Measurements from ENCODE around the gene RIN3.
"Not testable (repeated sequence)": the region's sequence is repeated elsewhere in the genome, so short reads cannot be mapped to it uniquely, and the experiment has no call there.

Gene RIN3

GRCh38 chr14:92529903-92530302 lies 16.3 kb downstream of the RIN3 start:
- Mint-ChIP-seq H3K27me3 (no peaks in the 10 kb centered on the region), H3K4me3 (no peak overlapping the region), H3K9me3 (no peaks in the 10 kb centered on the region), H3K36me3 (no peaks in the 10 kb centered on the region), H3K27ac (no peak overlapping the region), H3K4me1 (peaks cover 35% of the 10 kb centered on the region)
- ATAC-seq = no peak

DNA sequence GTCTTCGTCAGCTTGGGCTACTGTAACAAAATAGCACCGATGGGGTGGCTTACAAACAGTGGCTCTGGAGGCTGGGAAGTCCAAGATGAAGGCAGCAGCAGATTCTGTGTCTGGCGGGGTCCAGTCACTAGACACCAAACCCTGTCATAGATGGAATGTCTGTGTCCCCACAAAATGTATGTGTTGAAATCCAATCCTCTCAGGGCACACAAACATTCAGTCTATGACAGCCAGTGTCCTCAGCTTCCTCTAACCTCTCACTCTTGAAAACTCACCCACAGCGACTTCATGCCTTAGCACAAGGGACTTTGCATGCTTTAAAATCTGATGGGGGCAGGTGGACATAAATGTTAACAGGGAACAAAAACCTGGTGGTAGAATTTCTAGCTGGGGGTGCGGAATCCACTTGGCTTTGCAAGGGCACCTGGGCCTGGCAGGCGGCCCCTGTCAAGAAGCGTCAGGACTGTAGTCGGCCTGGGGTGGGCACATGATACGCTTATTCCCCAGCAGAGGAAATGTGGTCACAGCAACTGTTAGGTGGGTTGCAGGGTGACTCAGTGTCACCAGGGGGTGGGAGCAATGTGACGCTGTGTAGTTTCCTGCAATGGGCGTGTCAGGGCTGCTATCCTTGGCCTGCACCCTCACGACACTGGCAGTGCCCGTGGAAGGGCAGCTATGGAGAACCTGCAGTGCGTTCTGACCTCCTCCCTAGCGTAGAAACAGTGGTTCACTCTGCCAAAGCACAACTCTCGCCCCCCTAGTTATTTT lies 17.7 kb downstream of the RIN3 start:
- Mint-ChIP-seq H3K4me1 (peaks cover 42% of the 10 kb centered on the region), H3K27me3 (no peaks in the 10 kb centered on the region), H3K27ac (peak overlapping the region; percentile 68), H3K9me3 (no peaks in the 10 kb centered on the region), H3K4me3 (no peak overlapping the region), H3K36me3 (no peaks in the 10 kb centered on the region)
- peak; percentile 83 for ATAC-seq

DNA sequence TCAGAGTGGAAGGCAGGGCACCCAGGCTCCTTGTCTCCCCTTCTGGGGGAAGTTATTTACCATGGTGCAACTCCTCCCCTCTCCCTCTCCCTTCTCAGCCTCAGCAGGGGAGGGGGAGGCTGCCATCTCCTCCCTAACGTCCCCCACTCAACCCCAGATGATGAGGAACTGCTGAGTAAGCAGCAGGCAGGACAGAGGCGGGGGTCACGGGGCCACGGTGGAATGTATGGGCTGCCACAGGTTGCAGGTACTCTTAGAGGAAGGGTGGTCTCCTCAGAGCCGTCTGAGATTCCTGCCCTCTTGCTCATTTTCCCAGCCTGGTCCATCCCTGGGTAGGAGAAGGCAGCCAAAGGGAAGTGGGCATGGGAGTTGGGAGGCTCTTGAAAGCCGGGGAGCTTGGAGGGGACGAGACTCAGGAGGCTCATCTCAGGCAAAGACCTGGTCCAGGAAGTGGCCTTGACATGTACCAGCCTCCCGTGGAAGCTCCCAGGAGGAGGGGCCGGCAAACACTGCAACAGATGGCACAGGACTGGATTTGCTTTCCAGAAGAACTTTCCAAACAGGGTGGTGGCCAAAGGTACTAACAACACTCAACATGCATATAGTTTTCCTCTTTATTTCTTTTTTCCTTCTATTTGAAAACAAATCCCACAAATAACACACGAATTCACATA lies 19.0 kb downstream of the RIN3 start:
- no peaks in the 10 kb centered on the region for H3K27me3 Mint-ChIP-seq
- peaks cover 34% of the 10 kb centered on the region for H3K4me1 Mint-ChIP-seq
- no peak for ATAC-seq
- peak overlapping the region; percentile 68 for H3K27ac Mint-ChIP-seq
- H3K4me3 Mint-ChIP-seq = no peak overlapping the region
- H3K9me3 Mint-ChIP-seq = no peaks in the 10 kb centered on the region
- H3K36me3 Mint-ChIP-seq = no peaks in the 10 kb centered on the region

DNA sequence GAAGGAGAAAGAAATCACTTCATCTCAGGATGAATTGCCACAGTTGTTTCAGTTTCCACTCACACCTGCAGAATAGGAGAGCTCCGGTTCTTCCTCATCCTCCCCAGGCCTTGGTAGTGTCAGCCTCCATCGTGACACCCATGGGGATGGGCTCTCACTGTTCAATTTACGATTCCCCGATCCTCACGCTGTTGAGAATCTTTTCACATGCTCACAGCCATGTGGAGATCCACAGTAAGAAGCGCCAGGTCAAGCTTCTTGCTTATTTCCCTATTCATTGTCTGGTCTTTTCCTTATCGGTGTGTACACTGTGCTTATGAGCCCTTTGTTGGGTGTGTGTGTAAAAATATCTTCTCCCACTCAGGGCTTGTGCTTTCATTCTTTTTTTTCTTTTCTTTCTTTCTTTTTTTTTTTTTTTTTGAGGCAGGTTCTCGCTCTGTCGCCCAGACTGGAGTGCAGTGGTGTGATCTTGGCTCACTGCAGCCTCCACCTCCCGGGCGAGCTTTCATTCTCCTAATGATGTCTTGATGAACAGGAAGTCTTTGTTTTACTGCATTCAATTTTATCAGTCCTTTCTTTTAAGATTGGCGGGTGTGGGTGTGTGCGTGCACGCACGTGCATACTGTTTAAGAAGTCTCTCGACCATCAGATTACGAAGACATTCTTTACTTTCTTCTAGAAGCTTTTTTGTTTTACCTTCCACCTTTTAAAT lies 21.5 kb downstream of the RIN3 start:
- Mint-ChIP-seq H3K27me3 (no peaks in the 10 kb centered on the region), H3K4me1 (peaks cover 39% of the 10 kb centered on the region), H3K36me3 (no peaks in the 10 kb centered on the region), H3K27ac (peak overlapping the region; percentile 63), H3K9me3 (no peaks in the 10 kb centered on the region), H3K4me3 (no peak overlapping the region)
- no peak for ATAC-seq

- not testable (repeated sequence) for H3K4me3 Mint-ChIP-seq
These were observed 22.6 kb downstream of the RIN3 start for GRCh38 chr14:92536231-92536630.

DNA sequence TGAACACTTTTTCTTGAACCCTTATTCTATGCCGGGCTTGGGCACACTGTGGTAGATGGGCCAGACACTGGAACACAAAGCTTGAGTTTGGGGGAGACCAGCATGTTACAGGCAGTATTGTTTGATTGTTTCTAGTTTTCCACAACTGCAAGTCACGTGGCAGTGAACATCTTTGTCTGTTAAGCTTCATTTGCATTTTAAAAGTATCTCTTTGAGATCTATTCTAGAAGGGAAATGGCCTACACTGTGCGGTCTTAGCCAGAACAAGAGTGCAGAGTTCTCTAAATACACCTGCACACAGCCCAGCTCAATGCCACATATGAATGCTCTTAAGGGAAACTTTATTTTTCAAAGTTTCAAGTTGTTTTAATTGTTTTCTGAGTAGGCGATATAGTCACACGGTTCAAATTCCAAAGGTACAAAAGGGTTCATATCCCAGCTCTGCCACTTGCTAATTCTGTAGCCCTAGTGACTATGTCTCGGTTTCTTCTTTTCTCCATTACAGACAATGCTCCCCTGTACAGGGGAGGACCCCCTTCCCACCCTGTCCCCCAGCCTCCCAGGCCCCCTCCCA lies 24.9 kb downstream of the RIN3 start:
- H3K36me3 Mint-ChIP-seq = no peaks in the 10 kb centered on the region
- H3K4me1 Mint-ChIP-seq = peaks cover 34% of the 10 kb centered on the region

More at GRCh38 chr14:92536231-92536630, 22.6 kb downstream of the RIN3 start:
- H3K27me3 Mint-ChIP-seq, H3K27ac Mint-ChIP-seq, ATAC-seq, H3K9me3 Mint-ChIP-seq, H3K36me3 Mint-ChIP-seq: not testable (repeated sequence)
- H3K4me1 Mint-ChIP-seq = peaks cover 41% of the 10 kb centered on the region

DNA sequence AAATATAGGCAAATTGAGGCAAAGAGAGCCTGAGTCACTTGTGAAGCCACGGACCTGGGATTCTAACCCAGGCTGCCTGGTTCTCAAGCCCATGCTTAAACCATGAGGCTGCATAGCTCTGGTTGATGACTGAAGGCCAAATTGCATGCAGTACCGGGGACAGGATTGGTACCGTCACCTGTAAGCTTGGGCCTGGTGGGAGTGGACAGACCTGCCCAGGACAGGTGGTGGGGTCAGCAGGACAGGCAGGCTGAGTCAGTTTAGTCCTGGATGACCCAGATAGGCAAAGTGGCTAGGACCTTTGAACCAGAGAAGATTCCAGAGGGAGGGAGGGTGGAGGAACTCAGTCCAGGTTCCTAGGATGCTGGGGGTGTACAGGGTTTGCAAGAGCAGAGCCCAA lies 25.8 kb downstream of the RIN3 start:
- ATAC-seq = no peak
- Mint-ChIP-seq H3K27ac (no peak overlapping the region), H3K36me3 (no peaks in the 10 kb centered on the region), H3K4me1 (peaks cover 34% of the 10 kb centered on the region), H3K4me3 (no peak overlapping the region), H3K9me3 (no peaks in the 10 kb centered on the region), H3K27me3 (no peaks in the 10 kb centered on the region)

More for the DNA sequence above, 24.9 kb downstream of the RIN3 start:
- Mint-ChIP-seq H3K27me3 (no peaks in the 10 kb centered on the region), H3K9me3 (no peaks in the 10 kb centered on the region), H3K4me3 (no peak overlapping the region), H3K27ac (peak overlapping the region; percentile 32)
- peak; percentile 90 for ATAC-seq

GRCh38 chr14:92539875-92540274 lies 26.3 kb downstream of the RIN3 start:
- Mint-ChIP-seq H3K27me3 (no peaks in the 10 kb centered on the region), H3K9me3 (no peaks in the 10 kb centered on the region), H3K4me3 (no peak overlapping the region), H3K27ac (peak overlapping the region; percentile 49), H3K36me3 (no peaks in the 10 kb centered on the region), H3K4me1 (peaks cover 31% of the 10 kb centered on the region)
- no peak for ATAC-seq

DNA sequence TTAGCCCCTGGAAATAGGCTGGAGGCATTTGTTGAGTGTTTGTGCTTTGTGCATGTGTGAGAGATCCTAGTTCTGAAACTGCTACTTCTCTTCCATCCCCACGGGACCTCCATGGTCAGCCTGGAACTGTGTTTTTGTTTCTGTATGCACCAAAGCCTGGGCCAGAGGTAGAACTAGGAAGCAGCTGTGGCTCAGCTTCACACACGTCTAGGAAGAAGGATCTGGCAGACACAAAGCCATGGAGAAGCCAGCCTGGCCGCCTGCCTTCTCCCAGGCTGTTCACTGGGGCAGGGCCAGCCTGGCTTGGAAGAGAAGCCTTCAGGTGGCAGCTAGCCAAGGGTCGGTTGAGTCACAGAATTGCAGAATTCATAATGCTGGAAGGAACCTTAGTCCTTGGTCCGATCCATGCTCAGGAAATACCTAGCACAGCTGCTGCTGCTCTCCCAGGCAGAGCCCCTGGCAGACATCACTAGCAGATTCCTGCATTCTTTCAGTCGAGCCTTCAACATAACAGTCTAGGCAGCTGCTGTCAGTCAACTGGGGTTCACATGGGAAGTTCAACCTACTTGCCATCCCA lies 27.0 kb downstream of the RIN3 start:
- H3K4me3 Mint-ChIP-seq = no peak overlapping the region
- peak; percentile 60 for ATAC-seq

DNA sequence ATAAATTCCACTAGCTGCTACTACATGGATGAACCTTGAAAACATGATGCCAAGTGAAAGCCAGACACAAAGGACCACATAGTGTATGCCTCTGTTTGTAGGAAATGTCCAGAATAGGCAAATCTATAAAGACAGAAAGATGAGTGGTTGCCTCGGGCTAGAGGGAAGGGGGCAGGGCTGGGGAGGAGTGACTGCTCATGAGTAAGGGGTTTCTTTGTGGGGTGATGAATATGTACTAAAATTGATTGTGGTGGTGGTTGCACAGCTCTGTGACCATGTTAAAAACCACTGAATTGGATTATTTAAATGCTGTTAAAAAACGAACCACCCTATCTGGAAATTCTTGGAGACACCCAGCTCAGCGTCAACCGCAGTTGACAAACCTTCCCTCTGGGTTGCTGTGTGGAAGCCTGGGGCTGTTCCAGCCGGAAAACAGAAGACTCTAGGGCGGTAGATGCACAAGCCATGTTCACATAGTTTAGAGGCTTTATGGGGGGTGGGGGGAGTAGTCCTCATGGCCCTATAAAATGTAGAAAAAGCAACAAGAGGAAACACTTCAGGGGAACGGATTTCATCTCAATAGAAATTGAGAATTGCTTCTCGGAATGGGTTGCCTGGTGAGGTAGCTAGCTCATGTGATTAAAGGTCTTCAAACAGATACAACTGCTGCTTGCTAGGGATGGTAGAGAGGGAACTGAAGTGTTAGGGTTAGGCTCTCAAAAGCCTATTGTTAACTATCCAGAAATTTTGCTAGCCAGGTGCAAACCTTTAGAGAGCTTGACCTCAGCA lies 29.4 kb downstream of the RIN3 start:
- no peak overlapping the region for H3K27ac Mint-ChIP-seq
- H3K36me3 Mint-ChIP-seq = no peaks in the 10 kb centered on the region
- H3K27me3 Mint-ChIP-seq = no peaks in the 10 kb centered on the region
- no peaks in the 10 kb centered on the region for H3K9me3 Mint-ChIP-seq
- H3K4me1 Mint-ChIP-seq = peaks cover 23% of the 10 kb centered on the region
- no peak overlapping the region for H3K4me3 Mint-ChIP-seq
- ATAC-seq = no peak

More for the DNA sequence above, 27.0 kb downstream of the RIN3 start:
- H3K4me1 Mint-ChIP-seq = peaks cover 24% of the 10 kb centered on the region
- H3K36me3 Mint-ChIP-seq = no peaks in the 10 kb centered on the region
- H3K9me3 Mint-ChIP-seq = no peaks in the 10 kb centered on the region
- H3K27ac Mint-ChIP-seq = peak overlapping the region; percentile 49
- H3K27me3 Mint-ChIP-seq = no peaks in the 10 kb centered on the region

- Mint-ChIP-seq H3K27me3 (peaks cover 4% of the 10 kb centered on the region), H3K27ac (no peak overlapping the region), H3K36me3 (peaks cover 4% of the 10 kb centered on the region), H3K4me1 (peaks cover 15% of the 10 kb centered on the region), H3K9me3 (no peaks in the 10 kb centered on the region), H3K4me3 (no peak overlapping the region)
- no peak for ATAC-seq
These were observed 30.6 kb downstream of the RIN3 start for GRCh38 chr14:92544051-92544720.

DNA sequence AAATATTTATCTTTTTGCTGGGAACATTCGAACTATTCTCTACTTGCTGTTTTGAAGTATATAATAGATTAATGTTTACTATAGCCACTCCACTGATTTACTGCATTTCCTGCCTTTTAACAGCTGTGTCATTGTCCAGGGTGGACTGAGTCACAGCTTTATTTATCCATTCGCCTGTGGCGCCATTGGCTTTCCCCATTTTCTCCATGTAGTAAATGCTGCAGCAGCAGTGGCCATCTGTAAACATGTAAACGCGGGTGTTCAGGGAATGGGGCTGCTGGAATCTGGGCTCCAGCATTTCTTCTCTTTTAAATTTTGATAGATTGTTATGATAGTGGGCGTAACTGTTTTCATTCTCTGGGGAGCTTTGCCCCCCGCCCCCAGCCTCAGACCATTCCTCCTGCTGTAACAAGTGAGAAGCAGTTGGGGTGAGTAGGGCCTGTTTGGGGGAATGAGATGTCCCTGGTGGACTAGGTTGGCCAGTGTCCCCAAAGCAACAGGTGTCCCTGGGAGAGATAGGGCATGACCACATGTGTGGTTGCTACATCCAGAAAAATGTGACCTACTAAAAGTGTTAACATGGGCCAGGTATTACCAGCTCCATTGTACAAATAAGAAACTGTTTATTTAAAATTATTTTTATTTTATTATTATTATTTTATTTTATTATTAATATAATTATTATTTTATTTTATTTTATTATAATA lies 32.9 kb downstream of the RIN3 start:
- ATAC-seq = no peak
- no peak overlapping the region for H3K27ac Mint-ChIP-seq
- no peaks in the 10 kb centered on the region for H3K9me3 Mint-ChIP-seq
- H3K4me1 Mint-ChIP-seq = peaks cover 13% of the 10 kb centered on the region
- H3K27me3 Mint-ChIP-seq = peaks cover 14% of the 10 kb centered on the region
- H3K4me3 Mint-ChIP-seq = no peak overlapping the region
- peaks cover 12% of the 10 kb centered on the region for H3K36me3 Mint-ChIP-seq

DNA sequence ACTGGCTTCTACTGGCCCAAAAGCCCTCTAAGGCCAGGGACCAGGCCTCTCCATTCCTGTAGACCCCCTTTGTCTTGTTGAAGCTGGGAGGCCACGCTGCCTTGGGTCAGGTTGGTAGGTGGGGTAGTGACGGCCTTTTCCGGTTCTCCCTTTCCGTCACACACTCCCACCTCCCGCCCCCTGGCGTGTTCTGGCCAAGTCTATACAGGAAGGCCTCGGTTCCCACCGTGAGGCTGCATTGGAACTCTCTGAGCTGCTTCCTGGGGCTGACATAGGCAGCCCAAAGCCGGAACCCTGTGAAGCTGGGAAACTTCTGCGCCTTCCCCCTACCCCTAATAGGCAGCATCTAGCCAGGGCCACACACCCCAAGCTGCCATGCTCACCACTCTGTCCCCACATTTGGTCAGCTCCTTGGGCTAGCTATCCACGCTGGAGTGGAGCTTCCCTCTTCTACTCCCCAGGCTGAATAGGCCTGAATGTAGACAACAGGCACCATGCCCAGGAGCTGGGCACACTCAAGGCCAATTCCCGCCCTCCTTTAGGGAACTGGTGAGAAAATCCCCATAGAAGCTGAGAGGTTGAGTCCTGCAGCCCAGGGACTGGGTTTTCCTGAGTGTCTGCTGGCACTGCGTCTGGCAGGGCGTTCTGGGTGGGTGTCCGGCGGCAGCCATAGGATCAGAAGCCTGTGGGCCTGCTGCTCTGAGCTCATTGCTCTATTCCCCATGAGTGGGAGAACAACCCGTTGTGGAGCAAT lies 35.7 kb downstream of the RIN3 start:
- Mint-ChIP-seq H3K4me1 (peaks cover 38% of the 10 kb centered on the region), H3K4me3 (no peak overlapping the region), H3K27ac (no peak overlapping the region), H3K9me3 (no peaks in the 10 kb centered on the region), H3K36me3 (peaks cover 12% of the 10 kb centered on the region), H3K27me3 (peaks cover 40% of the 10 kb centered on the region)
- no peak for ATAC-seq

All from stimulated activated memory B cell treated with anti-CD40 and anti-IgM and Interleukin-4, amounts not matched to agents 10 μg/mL and 1 μg/mL and 100 μg/mL, for 72 hours (primary cell).